Skin of body (tissue), 3 donors: ENCODE results near the gene ATF2. TPM values are rescaled to one million over a fixed set of nuclear protein-coding genes. Genes with fewer than 3 reads are reported as not detected.

ENCODE experiments used
- DNase-seq: peaks from one replicate; lab custom pipeline; 2025; lab: John Stamatoyannopoulos, UW
- small RNA-seq: library from RNA; depleted of rRNA; stranded (forward); fragments of <200 nt; gene quantifications from one replicate; pipeline ENCODE3, GENCODE V24; 2014; ENCODE audit warnings: low replicate concordance
- total RNA-seq: library from RNA; depleted of rRNA; stranded (reverse); fragments of >200 nt; gene quantifications from one replicate; pipeline ENCODE4 v1.2.3, GENCODE V29; 2014

The ATF2 gene
- total RNA-seq, 1 donor from 2014 or later = 58.7 TPM

- no peak for DNase-seq
These were observed 140.2 kb downstream of the ATF2 start for GRCh38 chr2:175027755-175028154.

DNA sequence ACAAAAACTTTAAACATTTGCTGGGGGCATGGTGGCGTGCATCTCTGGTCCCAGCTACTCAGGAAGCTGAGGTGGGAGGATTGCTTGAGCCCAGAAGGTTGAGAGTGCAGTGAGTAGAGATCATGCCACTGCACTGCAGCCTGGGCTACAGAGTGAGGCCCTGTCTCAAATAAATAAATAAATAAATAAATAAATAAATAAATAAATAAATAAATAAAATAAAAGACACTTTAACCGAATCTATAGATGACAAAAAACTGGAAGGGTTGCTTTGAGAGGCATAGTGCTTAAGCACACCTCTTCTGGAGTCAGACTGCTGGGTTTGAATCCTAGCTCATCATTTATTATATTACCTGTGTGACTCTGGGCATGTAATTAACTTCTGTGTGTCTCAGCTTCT lies 141.6 kb downstream of the ATF2 start:
- DNase-seq = no peak

DNA sequence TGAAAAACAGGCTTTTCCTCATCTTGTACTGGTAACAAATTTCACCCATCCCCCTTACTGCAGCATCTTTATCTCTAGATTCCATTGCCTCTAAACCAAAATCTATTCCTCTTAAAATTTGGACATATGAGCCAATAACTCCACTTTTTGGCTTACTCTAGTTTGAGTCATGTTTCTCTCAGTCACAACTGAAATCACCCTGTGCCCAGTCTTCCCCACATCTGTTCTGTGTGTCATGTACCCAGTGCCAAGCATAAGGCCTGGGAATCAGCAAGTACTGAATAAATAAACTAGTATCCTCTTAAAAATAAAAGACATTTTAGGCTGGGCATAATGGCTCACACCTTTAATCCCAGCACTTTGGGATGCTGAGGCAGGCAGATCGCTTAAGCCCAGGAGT lies 142.1 kb downstream of the ATF2 start:
- DNase-seq = no peak

GRCh38 chr2:175025233-175025632 lies 142.8 kb downstream of the ATF2 start:
- DNase-seq = no peak

DNA sequence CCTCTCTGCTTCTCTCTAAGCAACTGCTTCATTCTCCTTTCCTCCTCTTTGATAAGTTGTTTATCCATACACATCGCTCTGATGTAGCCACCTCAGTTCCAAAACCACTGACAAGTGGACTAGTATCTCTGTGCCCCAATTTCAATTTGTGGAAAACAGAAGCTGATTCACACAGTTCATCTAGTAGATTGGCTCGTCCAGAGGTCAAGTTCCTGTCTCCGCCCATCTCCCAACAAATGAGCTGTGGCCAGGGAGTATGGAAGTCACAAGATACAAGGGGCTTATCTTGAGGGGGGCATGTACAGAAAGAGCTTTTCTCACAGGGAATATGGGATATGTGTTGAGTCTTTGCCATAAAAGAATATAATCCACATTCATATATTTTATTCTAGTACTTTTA lies 145.1 kb downstream of the ATF2 start:
- DNase-seq = no peak

Small RNAs within 50 kb of the gene (small RNA-seq; reads per million reads assigned to genes)
- gene MIR933 = not detected
- not detected for gene RF02271
- gene RNU6-1290P = not detected
- gene RNU6-763P = not detected

Other genes with a start within 250 kb of the ATF2 start
- 18.3 TPM for gene CHN1, start 162.8 kb downstream of the ATF2 start, total RNA-seq
- gene ATP5MC3, start 13.5 kb upstream of the ATF2 start, total RNA-seq = 76.2 TPM